ENCODE results near the gene TMEM130. TPM values are rescaled to one million over a fixed set of nuclear protein-coding genes. Genes with fewer than 3 reads are reported as not detected.

Gene TMEM130
- total RNA-seq, 1 experiment from 2014 or later = 1.7 TPM

- no peak overlapping the region for H2BK20ac ChIP-seq (ENCODE audit: low read depth, low read length, poor library complexity, severe bottlenecking)
- H3K27me3 Mint-ChIP-seq (ENCODE audit: low read depth) = no peaks in the 10 kb centered on the region
- no peak overlapping the region for H3K18ac ChIP-seq (ENCODE audit: insufficient read length, low read depth, low read length)
- no peaks in the 10 kb centered on the region for H3K79me2 ChIP-seq (ENCODE audit: insufficient read depth, low read length)
- H4K91ac ChIP-seq (ENCODE audit: insufficient read length, low read depth, low read length) = no peak overlapping the region
- H2BK120ac ChIP-seq (ENCODE audit: low read depth, low read length, poor library complexity, severe bottlenecking) = no peak overlapping the region
- no peaks in the 10 kb centered on the region for H3K23me2 ChIP-seq (ENCODE audit: insufficient read length, low read depth, low read length, poor library complexity, severe bottlenecking)
- H4K8ac ChIP-seq (replicated peaks; ENCODE audit: insufficient read length, low read depth, low read length) = no peak overlapping the region
- no peak overlapping the region for H3K14ac ChIP-seq (ENCODE audit: insufficient read depth, low read length)
- H3K9me3 Mint-ChIP-seq = peaks cover 17 to 21% of the 10 kb centered on the region in 2 experiments
- H3K4me1 ChIP-seq (ENCODE audit: insufficient read depth, low read length) = no peaks in the 10 kb centered on the region
- H3K56ac ChIP-seq (ENCODE audit: insufficient read length, low read depth, low read length) = no peak overlapping the region
- no peak overlapping the region for H2AK5ac ChIP-seq (ENCODE audit: insufficient read length, low read length)
- H2BK5ac ChIP-seq (ENCODE audit: insufficient read length, low read length) = no peak overlapping the region
- no peak for TF ChIP-seq CTCF (conservative IDR thresholded peaks at IDR 0.05)
- no peaks in the 10 kb centered on the region for H3K79me1 ChIP-seq (ENCODE audit: insufficient read depth, low read depth, low read length, poor library complexity, severe bottlenecking)
- H3K36me3 Mint-ChIP-seq (ENCODE audit: insufficient read depth in 1 of 3, low read depth in 3 of 3) = peaks cover 82 to 100% (median 97%) of the 10 kb centered on the region in 3 experiments
- no peak overlapping the region for H3K23ac ChIP-seq (ENCODE audit: insufficient read length, low read depth, low read length)
- H3K4me3 Mint-ChIP-seq = no peak overlapping the region
- H3T11ph ChIP-seq (ENCODE audit: low read length) = no peak overlapping the region
- no peak overlapping the region for H2BK15ac ChIP-seq (ENCODE audit: low read depth, low read length)
- peaks cover 8% of the 10 kb centered on the region for H3K9me3 ChIP-seq (ENCODE audit: control insufficient read depth, low read depth, low read length)
- DNase-seq = no peak
- H4K5ac ChIP-seq (ENCODE audit: insufficient read length, low read depth, low read length) = no peak overlapping the region
- no CpG with 5 or more reads among the region's 19 CpGs for WGBS (ENCODE audit: extremely low coverage, insufficient read length, low lambda C conversion rate)
- H3K27ac ChIP-seq (ENCODE audit: insufficient read length, low read depth, low read length) = no peak overlapping the region
- H3K9ac ChIP-seq (ENCODE audit: extremely low read depth, insufficient read length, low read length) = no peak overlapping the region
- no peaks in the 10 kb centered on the region for H3K4me1 Mint-ChIP-seq
- no peak overlapping the region for H3K4me2 ChIP-seq (ENCODE audit: insufficient read depth, insufficient read length, low read length)
- no peaks in the 10 kb centered on the region for H3K27me3 ChIP-seq (ENCODE audit: insufficient read depth, low read length)
- H2AFZ ChIP-seq (ENCODE audit: low read length) = no peak overlapping the region
- no peak overlapping the region for H2BK12ac ChIP-seq (ENCODE audit: insufficient read length, low read depth, low read length)
- no peak overlapping the region for H3K27ac Mint-ChIP-seq
- H4K20me1 ChIP-seq (ENCODE audit: control insufficient read depth, insufficient read depth, insufficient read length) = peaks cover 2% of the 10 kb centered on the region
- no peak overlapping the region for H3K4ac ChIP-seq (ENCODE audit: low read depth, low read length)
Observed at GRCh38 chr7:98908585-98908984, 38.8 kb upstream of the TMEM130 start.
